ENCODE results near the gene MAP2K5. TPM values are rescaled to one million over a fixed set of nuclear protein-coding genes. Genes with fewer than 3 reads are reported as not detected.

The MAP2K5 gene
- total RNA-seq, 1 donor from 2014 or later, result 29.0 TPM

GRCh38 chr15:67587331-67587730, 44.8 kb downstream of the MAP2K5 start:
- H3K36me3 Mint-ChIP-seq (ENCODE audit: unreplicated experiment), result peaks cover 6% of the 10 kb centered on the region
- no peak overlapping the region for H3K4me3 Mint-ChIP-seq (ENCODE audit: unreplicated experiment)
- peaks cover 31% of the 10 kb centered on the region for H3K4me1 Mint-ChIP-seq (ENCODE audit: low read depth, unreplicated experiment)
- TF ChIP-seq CTCF (IDR thresholded peaks at IDR 0.05; ENCODE audit: partially characterized antibody, unreplicated experiment), result no peak
- H3K9me3 Mint-ChIP-seq (ENCODE audit: unreplicated experiment), result no peaks in the 10 kb centered on the region
- no peak for DNase-seq
- H3K27me3 Mint-ChIP-seq (ENCODE audit: unreplicated experiment), result peaks cover 3% of the 10 kb centered on the region
- no peak overlapping the region for H3K27ac Mint-ChIP-seq (ENCODE audit: unreplicated experiment)

- Mint-ChIP-seq H3K36me3 (ENCODE audit: unreplicated experiment) (peaks cover 6% of the 10 kb centered on the region), H3K9me3 (ENCODE audit: unreplicated experiment) (no peaks in the 10 kb centered on the region), H3K4me3 (ENCODE audit: unreplicated experiment) (no peak overlapping the region), H3K4me1 (ENCODE audit: low read depth, unreplicated experiment) (peaks cover 34% of the 10 kb centered on the region), H3K27me3 (ENCODE audit: unreplicated experiment) (peaks cover 3% of the 10 kb centered on the region), H3K27ac (ENCODE audit: unreplicated experiment) (no peak overlapping the region)
- no peak for TF ChIP-seq CTCF (IDR thresholded peaks at IDR 0.05; ENCODE audit: partially characterized antibody, unreplicated experiment)
- no peak for DNase-seq
These were observed 45.3 kb downstream of the MAP2K5 start for GRCh38 chr15:67587754-67588153.

GRCh38 chr15:67590191-67590590, 47.7 kb downstream of the MAP2K5 start:
- Mint-ChIP-seq H3K4me1 (ENCODE audit: low read depth, unreplicated experiment) (peaks cover 49% of the 10 kb centered on the region), H3K36me3 (ENCODE audit: unreplicated experiment) (peaks cover 6% of the 10 kb centered on the region), H3K27ac (ENCODE audit: unreplicated experiment) (no peak overlapping the region), H3K4me3 (ENCODE audit: unreplicated experiment) (no peak overlapping the region), H3K27me3 (ENCODE audit: unreplicated experiment) (peaks cover 4% of the 10 kb centered on the region), H3K9me3 (ENCODE audit: unreplicated experiment) (peaks cover 5% of the 10 kb centered on the region)
- DNase-seq, result no peak
- TF ChIP-seq CTCF (IDR thresholded peaks at IDR 0.05; ENCODE audit: partially characterized antibody, unreplicated experiment), result no peak

- H3K27ac Mint-ChIP-seq (ENCODE audit: unreplicated experiment), result peak overlapping the region; percentile 82
- no peak for DNase-seq
- peaks cover 6% of the 10 kb centered on the region for H3K27me3 Mint-ChIP-seq (ENCODE audit: unreplicated experiment)
- peaks cover 6% of the 10 kb centered on the region for H3K36me3 Mint-ChIP-seq (ENCODE audit: unreplicated experiment)
- TF ChIP-seq CTCF (IDR thresholded peaks at IDR 0.05; ENCODE audit: partially characterized antibody, unreplicated experiment), result no peak
- H3K4me1 Mint-ChIP-seq (ENCODE audit: low read depth, unreplicated experiment), result peaks cover 41% of the 10 kb centered on the region
- H3K4me3 Mint-ChIP-seq (ENCODE audit: unreplicated experiment), result no peak overlapping the region
- H3K9me3 Mint-ChIP-seq (ENCODE audit: unreplicated experiment), result peaks cover 5% of the 10 kb centered on the region
These were observed 49.7 kb downstream of the MAP2K5 start for GRCh38 chr15:67592245-67592644.

GRCh38 chr15:67593562-67593961, 51.1 kb downstream of the MAP2K5 start:
- Mint-ChIP-seq H3K36me3 (ENCODE audit: unreplicated experiment) (peaks cover 2% of the 10 kb centered on the region), H3K27ac (ENCODE audit: unreplicated experiment) (peak overlapping the region; percentile 82), H3K9me3 (ENCODE audit: unreplicated experiment) (peaks cover 5% of the 10 kb centered on the region), H3K4me3 (ENCODE audit: unreplicated experiment) (peak overlapping the region; percentile 37), H3K4me1 (ENCODE audit: low read depth, unreplicated experiment) (peaks cover 30% of the 10 kb centered on the region), H3K27me3 (ENCODE audit: unreplicated experiment) (peaks cover 5% of the 10 kb centered on the region)
- DNase-seq, result peak; percentile 22
- no peak for TF ChIP-seq CTCF (IDR thresholded peaks at IDR 0.05; ENCODE audit: partially characterized antibody, unreplicated experiment)
